Measurements from ENCODE around the gene GIGYF2. TPM values are rescaled to one million over a fixed set of nuclear protein-coding genes. Genes with fewer than 3 reads are reported as not detected.

GIGYF2 gene
- polyA plus RNA-seq, 1 donor (not counting 4 experiments of a cell fraction or from before 2014, with no cell fraction given) = 35.5 TPM

DNA sequence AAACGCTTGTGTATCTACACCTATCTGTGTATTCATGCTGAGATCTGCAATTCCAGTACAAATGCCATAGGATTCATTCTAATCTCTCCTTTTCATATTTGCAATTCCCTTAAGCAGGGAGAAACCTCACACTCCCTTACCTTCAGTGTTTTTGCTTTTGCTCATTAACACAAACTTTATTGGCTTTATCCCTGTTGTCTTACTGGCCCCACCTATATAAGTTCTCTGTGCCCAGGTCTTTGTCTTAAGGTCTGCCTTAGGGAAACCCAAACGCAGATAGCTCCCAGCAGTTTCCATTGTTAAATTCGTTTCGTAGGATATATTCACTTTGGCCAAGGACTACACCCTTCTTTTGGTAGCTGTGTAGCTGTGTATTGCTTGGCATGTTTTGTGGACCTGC, 169.0 kb downstream of the GIGYF2 start:
- Histone ChIP-seq H3K27me3 (ENCODE audit: control insufficient read depth, extremely low read depth, insufficient read depth, low read length) (no peaks in the 10 kb centered on the region), H3K4me1 (ENCODE audit: control insufficient read depth, extremely low read depth, insufficient read depth, low read length) (peaks cover 2% of the 10 kb centered on the region), H3K9ac (ENCODE audit: control insufficient read depth, extremely low read depth, insufficient read depth, low read length) (no peak overlapping the region), H2AFZ (ENCODE audit: control insufficient read depth, low read length) (no peak overlapping the region), H3K4me3 (ENCODE audit: control insufficient read depth in 2 of 3, extremely low read depth in 1 of 3, insufficient read depth in 2 of 3, low read depth in 1 of 3, low read length in 3 of 3) (no peak overlapping the region), H3K9me1 (ENCODE audit: control insufficient read depth, extremely low read depth, insufficient read depth, low read length) (no peaks in the 10 kb centered on the region), H3K9me3 (ENCODE audit: control insufficient read depth, low read depth, low read length) (no peaks in the 10 kb centered on the region), H4K20me1 (ENCODE audit: control insufficient read depth, extremely low read depth, insufficient read depth, low read length) (no peaks in the 10 kb centered on the region), H3K79me2 (ENCODE audit: control insufficient read depth, insufficient read depth, low read length) (no peaks in the 10 kb centered on the region), H3K36me3 (ENCODE audit: control insufficient read depth in 2 of 2, extremely low read depth in 1 of 2, insufficient read depth in 2 of 2, low read length in 2 of 2) (peaks cover 0 to 4% of the 10 kb centered on the region in 2 experiments), H3K4me2 (ENCODE audit: control insufficient read depth, extremely low read depth, insufficient read depth, low read depth, low read length) (no peak overlapping the region), H3K27ac (ENCODE audit: control insufficient read depth, insufficient read depth, low read length) (no peak overlapping the region)
- dilution Hi-C loops (cut with MboI; ENCODE audit: extremely low pct_ligation_motif_present, low sequenced_read_pairs) = loop anchor here (25.0 kb wide), 1 partner anchor 371 kb away; no protein-coding TSS in a partner anchor
- DNase-seq (ENCODE audit: low read depth, low spot score) (no peak), FAIRE-seq (no peak)
- TF ChIP-seq, protein P1, sequence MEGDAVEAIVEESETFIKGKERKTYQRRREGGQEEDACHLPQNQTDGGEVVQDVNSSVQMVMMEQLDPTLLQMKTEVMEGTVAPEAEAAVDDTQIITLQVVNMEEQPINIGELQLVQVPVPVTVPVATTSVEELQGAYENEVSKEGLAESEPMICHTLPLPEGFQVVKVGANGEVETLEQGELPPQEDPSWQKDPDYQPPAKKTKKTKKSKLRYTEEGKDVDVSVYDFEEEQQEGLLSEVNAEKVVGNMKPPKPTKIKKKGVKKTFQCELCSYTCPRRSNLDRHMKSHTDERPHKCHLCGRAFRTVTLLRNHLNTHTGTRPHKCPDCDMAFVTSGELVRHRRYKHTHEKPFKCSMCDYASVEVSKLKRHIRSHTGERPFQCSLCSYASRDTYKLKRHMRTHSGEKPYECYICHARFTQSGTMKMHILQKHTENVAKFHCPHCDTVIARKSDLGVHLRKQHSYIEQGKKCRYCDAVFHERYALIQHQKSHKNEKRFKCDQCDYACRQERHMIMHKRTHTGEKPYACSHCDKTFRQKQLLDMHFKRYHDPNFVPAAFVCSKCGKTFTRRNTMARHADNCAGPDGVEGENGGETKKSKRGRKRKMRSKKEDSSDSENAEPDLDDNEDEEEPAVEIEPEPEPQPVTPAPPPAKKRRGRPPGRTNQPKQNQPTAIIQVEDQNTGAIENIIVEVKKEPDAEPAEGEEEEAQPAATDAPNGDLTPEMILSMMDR (optimal IDR thresholded peaks at IDR 0.05 in 1 of 3, IDR thresholded peaks at IDR 0.05 in 1 of 3, conservative IDR thresholded peaks at IDR 0.05 in 1 of 3; ENCODE audit: extremely low read depth in 1 of 3, insufficient read depth in 2 of 3, low read length in 3 of 3) = no peak
- no peak for TF ChIP-seq EZH2 (IDR thresholded peaks at IDR 0.05; ENCODE audit: low read length)

- DNase-seq (ENCODE audit: low read depth, low spot score) = no peak
Observed at GRCh38 chr2:232869138-232870017, 172.2 kb downstream of the GIGYF2 start.

More at GRCh38 chr2:232869138-232870017, 172.2 kb downstream of the GIGYF2 start:
- no peaks in the 10 kb centered on the region for H3K9me1 ChIP-seq (ENCODE audit: control insufficient read depth, extremely low read depth, insufficient read depth, low read length)
- H3K27me3 ChIP-seq (ENCODE audit: control insufficient read depth, extremely low read depth, insufficient read depth, low read length) = no peaks in the 10 kb centered on the region
- no peak overlapping the region for H3K27ac ChIP-seq (ENCODE audit: control insufficient read depth, insufficient read depth, low read length)
- H3K4me1 ChIP-seq (ENCODE audit: control insufficient read depth, extremely low read depth, insufficient read depth, low read length) = no peaks in the 10 kb centered on the region
- no peak for FAIRE-seq
- H3K79me2 ChIP-seq (ENCODE audit: control insufficient read depth, insufficient read depth, low read length) = no peaks in the 10 kb centered on the region
- H4K20me1 ChIP-seq (ENCODE audit: control insufficient read depth, extremely low read depth, insufficient read depth, low read length) = no peaks in the 10 kb centered on the region
- dilution Hi-C loops (cut with MboI; ENCODE audit: extremely low pct_ligation_motif_present, low sequenced_read_pairs) = loop anchor here (25.0 kb wide), 1 partner anchor 368 kb away; no protein-coding TSS in a partner anchor
- peaks cover 0 to 1% of the 10 kb centered on the region in 2 experiments for H3K36me3 ChIP-seq (ENCODE audit: control insufficient read depth in 2 of 2, extremely low read depth in 1 of 2, insufficient read depth in 2 of 2, low read length in 2 of 2)
- H3K4me2 ChIP-seq (ENCODE audit: control insufficient read depth, extremely low read depth, insufficient read depth, low read depth, low read length) = no peak overlapping the region
- no peak overlapping the region for H3K9ac ChIP-seq (ENCODE audit: control insufficient read depth, extremely low read depth, insufficient read depth, low read length)
- H3K4me3 ChIP-seq (ENCODE audit: control insufficient read depth in 2 of 3, extremely low read depth in 1 of 3, insufficient read depth in 2 of 3, low read depth in 1 of 3, low read length in 3 of 3) = no peak overlapping the region
- TF ChIP-seq, protein P1 (optimal IDR thresholded peaks at IDR 0.05 in 1 of 3, IDR thresholded peaks at IDR 0.05 in 1 of 3, conservative IDR thresholded peaks at IDR 0.05 in 1 of 3; ENCODE audit: extremely low read depth in 1 of 3, insufficient read depth in 2 of 3, low read length in 3 of 3) = no peak
- TF ChIP-seq EZH2 (IDR thresholded peaks at IDR 0.05; ENCODE audit: low read length) = no peak
- H3K9me3 ChIP-seq (ENCODE audit: control insufficient read depth, low read depth, low read length) = no peaks in the 10 kb centered on the region
- H2AFZ ChIP-seq (ENCODE audit: control insufficient read depth, low read length) = no peak overlapping the region
